GM18526 (cell line): Measurements from ENCODE around the gene RUNDC3A.

Experiments
- POLR2A ChIP-seq: IDR thresholded peaks from 3 replicates; pipeline ENCODE4 v1.6.1; 2011; ENCODE audit not compliant: insufficient read length; ENCODE audit errors: extremely low read depth

Gene RUNDC3A

GRCh38 chr17:44324092-44324570 lies 15.7 kb downstream of the RUNDC3A start:
- no peak for TF ChIP-seq POLR2A

- TF ChIP-seq POLR2A: peak; percentile 79
Observed at GRCh38 chr17:44324571-44325275, 16.3 kb downstream of the RUNDC3A start, which contains the start of gene SLC25A39. Gene SLC25A39 (minus strand): TSS chr17:44324823. CDS start chr17:44323562, 1,261 bp downstream.

- peak; percentile 51 for TF ChIP-seq POLR2A
Observed at GRCh38 chr17:44326861-44327444, 18.6 kb downstream of the RUNDC3A start.

- TF ChIP-seq POLR2A: no peak
Observed at GRCh38 chr17:44327715-44328449, 19.5 kb downstream of the RUNDC3A start.

GRCh38 chr17:44331249-44331760 lies 22.9 kb downstream of the RUNDC3A start:
- TF ChIP-seq POLR2A: no peak

GRCh38 chr17:44333371-44333770 lies 25.0 kb downstream of the RUNDC3A start:
- no peak for TF ChIP-seq POLR2A

- no peak for TF ChIP-seq POLR2A
Observed at GRCh38 chr17:44334315-44334714, 25.9 kb downstream of the RUNDC3A start.

- no peak for TF ChIP-seq POLR2A
Observed at GRCh38 chr17:44334727-44335126, 26.3 kb downstream of the RUNDC3A start.

GRCh38 chr17:44335564-44335963 lies 27.2 kb downstream of the RUNDC3A start:
- no peak for TF ChIP-seq POLR2A

GRCh38 chr17:44335968-44336367 lies 27.6 kb downstream of the RUNDC3A start:
- no peak for TF ChIP-seq POLR2A

- TF ChIP-seq POLR2A: no peak
Observed at GRCh38 chr17:44338702-44339101, 30.3 kb downstream of the RUNDC3A start.

GRCh38 chr17:44343510-44344209 lies 35.3 kb downstream of the RUNDC3A start:
- no peak for TF ChIP-seq POLR2A

GRCh38 chr17:44344939-44345453 lies 36.6 kb downstream of the RUNDC3A start, which contains the start of gene GRN:
Gene GRN (plus strand): TSS chr17:44345302. CDS start chr17:44349165, 3,863 bp downstream.
- TF ChIP-seq POLR2A: peak; percentile 96

GRCh38 chr17:44345454-44346026 lies 37.1 kb downstream of the RUNDC3A start:
- no peak for TF ChIP-seq POLR2A
